Measurements from ENCODE around the gene RAB24. TPM values are rescaled to one million over a fixed set of nuclear protein-coding genes. Genes with fewer than 3 reads are reported as not detected.
A peak's percentile ranks its signal among the peaks of the same experiment; 100 is the strongest.

RAB24 gene
- total RNA-seq, 6 experiments from 2014 or later, result 11.0 to 28.8 (median 16.2) TPM

DNA sequence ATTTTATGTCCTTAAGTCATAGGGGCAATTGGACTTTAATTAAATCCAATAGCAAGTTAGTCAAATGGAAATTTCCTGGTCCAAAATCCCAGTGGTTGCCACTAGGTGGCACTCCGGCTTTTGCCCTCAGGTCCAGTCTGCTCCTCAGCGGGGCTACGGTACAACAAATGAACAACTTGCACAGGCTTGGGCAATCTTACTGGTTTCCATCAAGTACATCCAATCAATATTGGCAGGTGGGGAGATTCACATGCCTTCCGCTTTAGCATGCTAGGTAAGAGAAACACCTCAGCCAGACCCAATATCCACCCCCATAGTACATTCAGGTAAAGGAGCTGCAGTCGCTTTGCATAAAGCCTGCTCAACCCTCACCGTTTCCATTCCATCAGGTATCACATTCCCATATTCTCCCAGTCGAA lies 14.4 kb upstream of the RAB24 start:
- no peak overlapping the region for H3K4me3 ChIP-seq
- no peaks in the 10 kb centered on the region for H3K36me3 ChIP-seq
- intact Hi-C loops (cut with DNase I), result loop anchor here (10.0 kb wide), 2 partner anchors 67 to 137 kb away; partner anchors contain the start of gene SLC34A1 (in 1 of the 2)
- WGBS (ENCODE audit: insufficient coverage, low coverage, low lambda C conversion rate, missing lambda C conversion rate), result 0% methylated on average over 3 of the region's 7 CpGs
- DNase-seq (peak; percentile 76 to 87 (median 83)), ATAC-seq (peak; percentile 87 to 96 (median 90))
- H3K27ac ChIP-seq, result no peak overlapping the region
- H3K4me1 ChIP-seq, result peaks cover 0 to 7% (median 3%) of the 10 kb centered on the region in 4 donors
- TF ChIP-seq POLR2A (IDR thresholded peaks at IDR 0.05), result no peak
- TF ChIP-seq, protein P1, sequence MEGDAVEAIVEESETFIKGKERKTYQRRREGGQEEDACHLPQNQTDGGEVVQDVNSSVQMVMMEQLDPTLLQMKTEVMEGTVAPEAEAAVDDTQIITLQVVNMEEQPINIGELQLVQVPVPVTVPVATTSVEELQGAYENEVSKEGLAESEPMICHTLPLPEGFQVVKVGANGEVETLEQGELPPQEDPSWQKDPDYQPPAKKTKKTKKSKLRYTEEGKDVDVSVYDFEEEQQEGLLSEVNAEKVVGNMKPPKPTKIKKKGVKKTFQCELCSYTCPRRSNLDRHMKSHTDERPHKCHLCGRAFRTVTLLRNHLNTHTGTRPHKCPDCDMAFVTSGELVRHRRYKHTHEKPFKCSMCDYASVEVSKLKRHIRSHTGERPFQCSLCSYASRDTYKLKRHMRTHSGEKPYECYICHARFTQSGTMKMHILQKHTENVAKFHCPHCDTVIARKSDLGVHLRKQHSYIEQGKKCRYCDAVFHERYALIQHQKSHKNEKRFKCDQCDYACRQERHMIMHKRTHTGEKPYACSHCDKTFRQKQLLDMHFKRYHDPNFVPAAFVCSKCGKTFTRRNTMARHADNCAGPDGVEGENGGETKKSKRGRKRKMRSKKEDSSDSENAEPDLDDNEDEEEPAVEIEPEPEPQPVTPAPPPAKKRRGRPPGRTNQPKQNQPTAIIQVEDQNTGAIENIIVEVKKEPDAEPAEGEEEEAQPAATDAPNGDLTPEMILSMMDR (IDR thresholded peaks at IDR 0.05), result peak; percentile 90 to 95 (median 92)
- H3K9me3 ChIP-seq, result no peaks in the 10 kb centered on the region
- H3K27me3 ChIP-seq, result no peaks in the 10 kb centered on the region

DNA sequence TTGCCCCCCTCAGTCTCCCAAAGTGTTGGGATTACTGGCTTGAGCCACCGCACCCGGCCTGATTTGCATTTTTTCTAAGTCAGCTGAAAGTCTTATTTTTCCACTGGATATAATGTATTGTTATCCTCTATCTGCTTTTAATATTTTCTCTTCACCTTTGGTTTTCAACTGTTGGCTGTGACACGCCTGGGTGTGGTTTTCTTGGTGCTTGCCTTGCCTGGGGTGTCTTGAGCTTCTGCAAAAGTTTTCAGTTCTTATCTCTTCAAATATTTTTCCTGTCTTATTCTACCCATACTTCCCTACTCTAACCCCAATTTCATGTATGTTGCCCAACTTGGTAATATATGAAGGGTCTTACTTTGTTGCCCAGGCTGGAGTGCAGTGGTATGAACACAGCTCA lies 12.5 kb upstream of the RAB24 start:
- Histone ChIP-seq H3K4me1 (peaks cover 0 to 20% (median 9%) of the 10 kb centered on the region in 4 donors), H3K9me3 (no peaks in the 10 kb centered on the region), H3K36me3 (no peaks in the 10 kb centered on the region), H3K4me3 (no peak overlapping the region), H3K27me3 (no peaks in the 10 kb centered on the region), H3K27ac (no peak overlapping the region)
- intact Hi-C loops (cut with DNase I), result loop anchor here (10.0 kb wide), 2 partner anchors 69 to 139 kb away; partner anchors contain the start of gene SLC34A1 (in 1 of the 2)
- no peak for DNase-seq
- WGBS (ENCODE audit: insufficient coverage, low coverage, low lambda C conversion rate, missing lambda C conversion rate), result 76% methylated on average over 3 of the region's 3 CpGs
- ATAC-seq, result no peak
- TF ChIP-seq POLR2A (IDR thresholded peaks at IDR 0.05), result no peak
- TF ChIP-seq, protein P1 (IDR thresholded peaks at IDR 0.05), result no peak

DNA sequence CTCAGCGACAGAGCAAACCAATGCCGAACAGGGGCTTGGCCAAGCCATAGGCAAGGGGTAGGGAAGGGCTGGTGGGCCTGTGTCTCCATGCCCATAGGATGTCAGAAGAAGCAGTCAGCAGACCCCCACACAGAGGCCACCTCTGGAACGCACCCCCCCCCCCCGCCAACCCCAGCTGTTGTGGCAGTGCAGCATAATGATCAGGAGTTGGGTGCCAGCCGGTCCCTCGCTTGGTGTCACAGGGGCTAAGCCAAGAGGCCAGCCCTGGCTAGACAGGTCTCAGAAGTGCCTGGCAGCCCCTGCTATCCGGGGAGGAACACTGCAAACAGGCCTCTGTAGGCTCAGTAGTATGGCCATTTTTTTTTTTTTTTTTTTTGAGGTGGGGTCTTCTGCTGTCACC lies 11.9 kb upstream of the RAB24 start:
- H3K4me3 ChIP-seq, result no peak overlapping the region
- H3K9me3 ChIP-seq, result no peaks in the 10 kb centered on the region
- no CpG with 5 or more reads among the region's 7 CpGs for WGBS (ENCODE audit: insufficient coverage, low coverage, low lambda C conversion rate, missing lambda C conversion rate)
- no peak overlapping the region for H3K27ac ChIP-seq
- DNase-seq (peak in 1 of 3 donors; percentile 8), ATAC-seq (no peak)
- peaks cover 0 to 20% (median 9%) of the 10 kb centered on the region in 4 donors for H3K4me1 ChIP-seq
- intact Hi-C loops (cut with DNase I), result loop anchor here (10.0 kb wide), 2 partner anchors 69 to 139 kb away; partner anchors contain the start of gene SLC34A1 (in 1 of the 2)
- H3K27me3 ChIP-seq, result no peaks in the 10 kb centered on the region
- TF ChIP-seq, protein P1 (IDR thresholded peaks at IDR 0.05), result no peak
- TF ChIP-seq POLR2A (IDR thresholded peaks at IDR 0.05), result no peak
- no peaks in the 10 kb centered on the region for H3K36me3 ChIP-seq

DNA sequence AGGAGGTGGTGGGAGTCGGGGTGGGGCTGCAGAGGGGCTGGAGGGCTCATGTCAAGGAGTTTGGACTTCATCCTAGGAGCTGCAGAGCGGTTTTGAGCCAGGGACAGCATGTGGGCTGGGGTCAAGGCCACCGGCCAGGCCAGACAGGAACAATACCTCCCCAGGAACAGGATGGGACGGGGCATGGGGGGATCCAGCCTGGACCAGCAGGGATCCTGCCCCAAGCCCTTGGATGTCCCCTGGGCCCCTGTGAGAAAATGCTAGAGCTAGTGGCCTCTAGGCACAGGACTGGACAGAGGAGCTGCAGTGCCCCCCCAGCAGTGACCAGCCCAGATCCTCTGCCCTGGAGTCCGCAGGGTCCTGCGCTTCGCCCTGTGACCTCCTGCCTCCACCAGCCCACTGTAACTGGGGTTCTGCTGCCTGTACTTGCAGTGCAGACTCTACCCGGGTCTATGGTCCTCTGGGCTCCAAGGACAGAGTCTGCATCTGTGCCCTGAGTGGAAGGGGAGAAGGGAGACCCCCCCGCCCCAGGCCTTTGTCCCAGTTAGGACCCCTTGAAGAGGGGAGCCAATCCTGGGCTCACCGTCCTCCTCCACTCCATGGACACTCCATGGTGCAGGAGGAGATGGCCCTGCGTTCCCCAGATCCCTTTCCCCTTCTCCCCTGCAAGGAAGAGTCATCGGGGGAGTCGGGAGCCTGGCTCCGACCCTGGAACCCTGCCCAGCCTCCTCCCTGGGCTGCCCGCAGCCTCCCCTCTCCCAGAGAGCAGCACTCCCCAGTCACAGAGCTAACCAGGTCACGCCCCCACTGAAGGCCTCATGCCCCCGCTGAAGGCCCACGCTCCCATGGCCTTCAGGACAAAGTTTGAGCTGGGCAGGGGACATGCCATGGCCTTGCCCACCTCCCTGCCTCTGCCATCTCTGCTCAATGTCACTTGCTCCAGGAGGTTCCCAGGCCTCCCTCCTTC lies 11.1 kb upstream of the RAB24 start:
- Histone ChIP-seq H3K27ac (no peak overlapping the region), H3K36me3 (no peaks in the 10 kb centered on the region), H3K4me1 (peaks cover 0 to 20% (median 9%) of the 10 kb centered on the region in 4 donors), H3K9me3 (no peaks in the 10 kb centered on the region), H3K27me3 (no peaks in the 10 kb centered on the region), H3K4me3 (no peak overlapping the region)
- ATAC-seq (no peak), DNase-seq (peak in 2 of 3 donors; percentile 23 to 47)
- intact Hi-C loops (cut with DNase I), result loop anchor here (10.0 kb wide), 2 partner anchors 70 to 140 kb away; partner anchors contain the start of gene SLC34A1 (in 1 of the 2)
- TF ChIP-seq, protein P1 (IDR thresholded peaks at IDR 0.05), result no peak
- TF ChIP-seq POLR2A (IDR thresholded peaks at IDR 0.05), result no peak
- WGBS (ENCODE audit: insufficient coverage, low coverage, low lambda C conversion rate, missing lambda C conversion rate), result 71% methylated on average over 4 of the region's 18 CpGs

Measured in right lobe of liver (tissue), 6 donors.